ENCODE results near the gene ZNF844.
"Not testable (repeated sequence)": the region's sequence is repeated elsewhere in the genome, so short reads cannot be mapped to it uniquely, and the experiment has no call there.

ZNF844 gene

DNA sequence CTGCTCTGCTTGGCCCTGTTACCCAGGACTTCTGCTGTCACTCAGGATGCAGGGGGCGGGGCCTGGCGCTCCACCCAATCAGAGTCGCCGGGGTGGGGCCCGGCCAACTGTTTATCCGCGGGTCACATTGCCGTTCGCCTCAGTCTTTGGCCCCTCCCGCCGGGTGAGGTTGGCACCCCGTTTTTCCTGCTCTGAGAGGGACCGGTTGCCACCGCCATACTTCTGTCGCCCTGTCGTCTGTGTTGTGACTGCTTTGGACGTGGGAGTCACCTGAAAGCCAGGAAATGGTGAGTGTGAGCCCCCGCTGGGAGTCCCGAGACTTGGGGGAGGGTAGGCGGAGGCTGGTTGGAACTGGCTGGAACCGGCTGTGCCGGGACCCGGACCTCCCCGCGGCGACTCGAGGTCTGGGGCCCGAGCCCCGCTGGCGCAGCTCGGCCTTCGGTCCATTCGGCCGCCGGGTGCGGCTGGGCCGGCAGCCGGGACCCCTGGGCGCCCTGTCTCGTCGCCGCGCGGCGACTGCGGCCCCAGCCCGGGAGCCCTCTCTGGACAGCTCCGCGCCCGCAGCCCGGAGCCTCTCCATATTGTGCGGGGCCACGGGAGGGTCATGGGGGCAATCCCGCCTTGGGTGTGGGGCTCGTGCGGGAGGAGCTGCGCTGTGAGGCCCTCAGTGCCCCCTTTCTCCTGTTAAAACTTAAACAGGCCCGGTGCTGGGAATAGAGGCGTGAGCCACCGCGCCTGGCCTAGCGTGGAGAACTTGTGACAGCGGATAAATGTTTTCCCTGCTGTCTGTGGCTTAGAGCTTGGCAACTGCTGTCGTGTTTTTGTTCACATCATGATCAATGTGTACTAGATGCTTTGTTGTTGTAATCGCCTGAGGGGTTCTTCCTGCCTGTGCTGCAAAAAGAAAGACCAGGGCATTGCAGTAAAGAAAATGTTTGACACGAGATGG is at the start of gene ZNF844:
Gene ZNF844 (plus strand): TSS at position 142 of the 949 bp plus-strand sequence. CDS start 143 bp downstream, at position 285.
- DNase-seq (ENCODE audit: low read depth in 2 of 2), result peak; percentile 49 to 75

DNA sequence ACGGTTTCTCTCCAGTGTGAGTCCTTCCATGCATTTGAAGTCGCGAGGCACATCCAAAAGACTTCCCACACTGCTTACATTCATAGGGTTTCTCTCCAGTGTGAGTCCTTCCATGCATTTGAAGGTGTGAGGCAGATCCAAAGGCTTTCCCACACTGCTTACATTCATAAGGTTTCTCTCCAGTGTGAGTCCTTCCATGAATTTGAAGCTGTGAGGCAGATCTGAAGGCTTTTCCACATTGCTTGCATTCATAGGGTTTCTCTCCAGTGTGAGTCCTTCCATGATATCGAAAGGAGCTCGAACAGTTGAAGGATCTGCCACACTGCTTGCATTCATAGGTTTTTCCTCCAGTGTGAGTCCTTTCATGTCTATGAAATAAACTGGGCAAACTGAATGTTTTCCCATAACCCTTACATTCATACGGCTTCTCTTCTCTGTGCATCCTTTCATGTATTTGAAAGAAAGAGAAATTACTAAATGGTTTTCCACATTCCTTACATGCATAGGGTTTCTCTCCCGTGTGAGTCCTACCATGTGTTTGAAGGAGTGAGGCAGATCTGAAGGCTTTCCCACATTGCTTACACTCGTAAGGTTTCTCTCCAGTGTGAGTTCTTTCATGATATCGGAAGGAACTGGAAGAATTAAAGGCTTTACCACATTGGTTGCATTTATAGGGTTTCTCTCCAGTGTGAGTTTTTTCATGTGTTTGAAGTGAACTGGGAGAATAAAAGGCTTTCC is 49.3 kb upstream of the ZNF844 start:
- no peak for DNase-seq (ENCODE audit: low read depth in 2 of 2)

DNA sequence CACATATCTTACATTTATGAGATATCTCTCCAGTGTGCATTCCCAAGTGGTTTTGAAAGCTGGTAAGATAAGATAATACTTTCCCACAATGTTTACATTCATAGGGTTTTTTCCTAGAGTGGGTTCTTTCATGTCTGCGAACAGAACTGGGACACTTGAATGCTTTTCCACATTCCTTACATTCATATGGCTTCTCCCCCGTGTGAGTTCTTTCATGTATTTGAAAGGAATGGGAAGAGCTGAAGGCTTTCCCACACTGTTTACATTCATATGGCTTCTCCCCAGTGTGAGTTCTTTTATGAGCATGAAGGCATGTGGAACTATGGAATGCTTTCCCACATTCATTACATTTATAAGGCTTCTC is 48.8 kb upstream of the ZNF844 start:
- no peak for DNase-seq (ENCODE audit: low read depth in 2 of 2)

DNA sequence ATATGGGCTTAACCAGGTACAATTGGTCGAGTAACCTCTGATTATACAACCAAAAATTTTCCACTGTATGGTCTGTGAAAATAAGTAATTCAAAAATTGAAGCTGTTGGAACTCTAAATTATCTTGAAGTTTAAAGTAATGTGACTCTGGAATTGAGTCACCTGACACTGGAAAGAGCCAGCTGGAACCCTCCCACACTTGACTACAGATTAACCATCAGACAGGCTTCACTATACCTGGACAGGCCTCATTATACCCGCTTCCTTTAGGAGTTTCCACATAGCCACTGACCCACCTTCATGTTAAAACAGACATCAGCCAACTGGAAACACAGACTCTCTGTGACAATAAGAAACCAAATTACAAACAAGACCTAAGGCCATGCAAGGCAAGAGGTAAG is 30.3 kb upstream of the ZNF844 start:
- no peak for DNase-seq (ENCODE audit: low read depth in 2 of 2)

DNA sequence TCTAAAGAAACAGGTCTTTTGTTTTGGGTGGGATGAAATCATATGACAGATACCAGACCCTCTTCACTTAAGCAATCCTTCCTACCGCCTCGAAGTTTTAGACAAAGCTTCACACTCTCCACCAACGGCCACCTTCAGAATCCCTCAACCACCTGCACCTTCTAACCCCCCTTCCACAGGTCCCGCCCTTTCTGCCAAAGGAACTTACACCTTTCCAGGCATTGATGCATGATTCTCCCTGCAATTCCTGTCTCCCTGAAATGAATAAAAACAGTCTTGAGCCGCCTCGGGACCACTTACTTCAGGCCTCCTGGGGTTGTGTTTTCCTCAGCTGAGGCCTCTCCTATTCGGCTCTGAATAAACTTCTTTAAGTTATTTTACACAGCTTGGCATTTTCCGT is 29.9 kb upstream of the ZNF844 start:
- DNase-seq (ENCODE audit: low read depth in 2 of 2), result no peak

DNA sequence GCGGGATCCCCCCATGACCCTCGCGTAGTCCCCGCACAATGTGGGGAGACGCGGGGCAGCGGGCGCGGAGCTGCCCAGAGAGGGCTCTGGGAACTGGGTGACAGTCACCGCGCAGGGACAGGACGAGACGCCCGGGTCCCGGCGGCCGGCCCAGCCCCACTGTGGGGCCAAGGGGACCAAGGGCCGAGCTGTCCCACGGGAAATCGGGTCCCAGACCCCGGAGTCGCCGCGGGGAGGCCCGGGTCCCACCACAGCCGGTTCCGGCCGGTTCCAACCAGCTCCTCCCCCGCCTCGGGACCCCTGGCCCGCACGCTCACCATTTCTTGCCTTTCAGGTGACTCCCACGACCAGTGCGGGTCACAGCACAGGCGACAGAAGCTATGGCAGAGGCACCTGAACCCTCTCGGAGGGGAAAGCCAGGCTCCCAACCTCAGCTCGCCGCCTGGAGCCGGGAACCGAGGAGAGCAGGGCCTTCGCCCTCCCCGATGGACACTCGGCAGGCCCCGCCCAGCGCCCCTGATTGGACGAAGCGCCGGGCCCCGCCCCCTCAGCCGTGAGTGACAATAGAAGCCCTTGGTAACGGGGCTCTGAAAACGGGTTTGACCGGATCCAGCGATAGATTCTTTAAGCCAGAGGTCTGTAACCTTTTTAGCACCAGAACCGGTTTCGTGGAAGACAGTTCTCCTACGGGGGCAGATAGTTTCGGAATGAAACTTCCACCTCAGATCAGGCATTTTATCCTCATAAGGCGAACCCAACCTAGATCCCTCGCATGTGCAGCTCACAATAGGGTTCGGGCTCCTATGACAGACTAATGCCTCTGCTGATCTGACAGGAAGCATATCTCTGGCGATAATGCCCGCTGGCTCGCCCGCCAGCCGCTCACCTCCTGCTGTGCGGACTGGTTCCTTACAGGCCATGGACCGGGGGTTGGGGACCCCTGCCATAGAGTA is 29.0 kb upstream of the ZNF844 start, which contains the start of gene ZNF433:
Gene ZNF433 (minus strand): TSS at position 460 of the 953 bp plus-strand sequence. CDS start 140 bp downstream, at position 320.
- peak; percentile 42 to 76 for DNase-seq (ENCODE audit: low read depth in 2 of 2)

DNA sequence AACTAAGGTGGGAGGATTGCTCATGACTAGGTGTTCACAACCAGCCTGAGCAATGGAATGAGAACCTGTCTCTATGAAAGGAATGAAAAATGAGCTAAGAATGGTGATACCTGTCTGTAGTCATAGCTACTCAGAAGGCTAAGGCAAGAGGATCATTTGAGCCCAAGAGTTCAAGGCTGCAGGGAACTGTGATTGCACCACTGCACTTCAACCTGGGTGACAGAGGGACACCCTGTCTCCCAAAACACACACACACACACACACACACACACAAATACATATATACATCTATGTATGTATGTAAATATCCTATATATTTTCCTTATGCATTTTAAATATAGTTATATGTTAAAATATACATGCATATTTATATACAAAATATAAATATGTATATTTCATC is 21.6 kb upstream of the ZNF844 start:
- DNase-seq (ENCODE audit: low read depth in 2 of 2), result no peak

DNA sequence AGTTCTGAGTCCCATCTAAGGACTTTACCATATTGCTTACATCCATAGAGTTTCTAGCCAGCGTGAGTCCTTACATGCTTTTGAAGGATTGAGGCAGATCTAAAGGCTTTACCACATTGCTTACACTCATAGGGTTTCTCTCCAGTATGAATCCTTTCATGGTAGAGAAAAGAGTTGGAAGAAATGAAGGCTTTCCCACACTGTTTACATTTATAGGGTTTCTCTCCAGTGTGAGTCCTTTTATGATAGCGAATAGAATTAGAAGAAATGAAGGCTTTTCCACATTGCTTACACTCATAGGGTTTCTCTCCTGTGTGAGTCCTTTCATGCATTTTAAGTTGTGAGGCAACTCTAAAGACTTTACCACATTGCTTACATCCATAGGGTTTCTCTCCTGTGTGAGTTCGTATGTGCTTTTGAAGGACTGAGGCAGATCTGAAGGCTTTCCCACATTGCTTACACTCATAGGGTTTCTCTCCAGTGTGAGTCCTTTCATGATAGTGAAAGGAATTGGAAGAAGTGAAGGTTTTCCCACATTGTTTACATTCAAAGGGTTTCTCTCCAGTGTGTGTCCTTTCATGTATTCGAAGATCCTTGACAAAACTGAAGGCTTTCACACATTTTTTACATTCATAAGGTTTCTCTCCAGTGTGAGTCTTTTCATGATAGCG is 20.6 kb upstream of the ZNF844 start:
- no peak for DNase-seq (ENCODE audit: low read depth in 2 of 2)

DNA sequence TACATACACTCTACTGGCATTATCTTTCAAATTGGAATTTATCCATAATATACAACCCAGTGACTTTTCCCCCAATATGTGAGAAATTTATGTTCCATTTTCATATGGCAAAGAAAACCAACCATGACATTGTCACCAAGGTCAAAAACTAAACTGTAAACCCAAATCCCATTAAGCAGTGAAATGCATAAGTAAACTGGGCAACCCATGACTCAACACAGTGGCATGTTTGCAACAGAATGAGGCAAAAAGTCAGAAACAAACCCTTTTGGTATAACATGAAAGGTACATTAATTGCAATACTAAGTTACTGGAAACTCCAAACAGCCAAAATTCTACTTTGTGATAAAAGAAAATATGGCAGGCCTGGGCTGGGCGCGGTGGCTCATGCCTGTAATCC is 16.7 kb upstream of the ZNF844 start:
- DNase-seq (ENCODE audit: low read depth in 2 of 2), result no peak

DNA sequence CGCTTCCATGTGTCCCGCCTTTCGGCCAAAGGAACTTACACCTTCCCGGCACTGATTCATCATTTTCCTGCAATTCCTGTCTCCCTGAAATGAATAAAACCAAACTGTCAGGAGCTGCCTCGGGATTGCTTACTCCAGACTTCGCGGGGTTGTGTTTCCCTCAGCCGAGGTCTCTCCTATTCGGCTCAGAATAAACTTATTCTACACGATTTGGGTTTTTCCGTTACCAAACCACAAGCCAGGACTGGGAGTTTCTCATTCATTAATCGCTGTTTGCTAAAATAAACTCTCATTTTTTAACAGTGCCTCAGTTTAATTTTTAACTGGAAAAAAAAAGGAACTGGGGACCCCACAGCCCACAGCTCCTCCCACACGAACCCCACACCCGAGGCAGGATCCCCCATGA is 12.4 kb upstream of the ZNF844 start:
- no peak for DNase-seq (ENCODE audit: low read depth in 2 of 2)

DNA sequence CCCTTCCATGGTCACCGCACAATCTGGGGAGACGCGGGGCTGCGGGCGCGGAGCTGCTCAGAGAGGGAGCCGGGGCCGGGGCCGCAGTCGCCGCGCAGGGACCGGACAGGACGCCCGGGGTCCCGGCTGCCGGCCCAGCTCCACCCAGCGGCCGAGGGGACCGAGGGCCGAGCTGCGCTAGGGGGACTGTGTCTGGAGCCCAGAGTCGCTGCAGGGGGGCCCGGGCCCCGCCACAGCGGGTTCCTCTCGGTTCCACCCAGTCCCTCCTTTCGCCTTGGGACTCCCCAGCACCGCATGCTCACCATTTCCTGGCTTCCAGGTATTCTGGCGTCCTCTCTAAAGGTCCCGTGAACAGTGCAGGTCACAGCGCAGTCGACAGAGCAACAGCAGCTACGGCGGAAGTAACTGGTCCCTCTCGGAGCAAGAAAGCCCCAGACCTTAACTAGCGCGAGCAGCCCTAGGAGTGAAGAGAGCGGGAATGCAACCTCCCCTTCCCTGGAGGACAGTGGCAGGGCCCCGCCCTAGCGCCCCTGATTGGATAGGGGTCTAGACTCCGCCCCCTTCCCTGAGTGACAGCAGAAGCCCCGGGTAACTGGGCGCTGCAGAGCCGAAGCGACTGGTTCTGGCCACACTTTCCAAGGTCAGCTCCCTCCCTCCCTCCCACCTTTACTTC is 11.9 kb upstream of the ZNF844 start, which contains the start of gene ZNF878:
Gene ZNF878 (minus strand): TSS at position 465 of the 673 bp plus-strand sequence. CDS start 160 bp downstream, at position 305.
- DNase-seq (ENCODE audit: low read depth in 2 of 2), result peak; percentile 11 to 62

DNA sequence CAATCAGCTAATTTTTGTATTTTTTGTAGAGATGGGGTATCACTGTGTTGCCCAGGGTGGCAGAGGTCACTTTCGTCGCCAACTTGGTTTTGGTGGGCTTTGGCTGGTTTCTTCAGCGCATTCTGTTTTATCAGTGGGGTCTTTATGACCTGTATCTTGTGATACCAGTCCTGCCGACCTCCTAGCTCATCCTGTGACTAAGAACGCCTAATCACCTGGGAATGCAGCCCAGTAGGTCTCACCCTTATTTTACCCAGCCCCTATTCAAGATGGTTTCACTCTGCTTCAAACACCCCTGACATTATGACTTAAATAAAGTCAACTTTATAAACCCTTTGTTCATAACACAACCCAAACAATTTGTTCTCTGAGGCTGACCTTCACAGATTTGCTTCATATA is 8.7 kb upstream of the ZNF844 start:
- DNase-seq (ENCODE audit: low read depth in 2 of 2), result no peak

DNA sequence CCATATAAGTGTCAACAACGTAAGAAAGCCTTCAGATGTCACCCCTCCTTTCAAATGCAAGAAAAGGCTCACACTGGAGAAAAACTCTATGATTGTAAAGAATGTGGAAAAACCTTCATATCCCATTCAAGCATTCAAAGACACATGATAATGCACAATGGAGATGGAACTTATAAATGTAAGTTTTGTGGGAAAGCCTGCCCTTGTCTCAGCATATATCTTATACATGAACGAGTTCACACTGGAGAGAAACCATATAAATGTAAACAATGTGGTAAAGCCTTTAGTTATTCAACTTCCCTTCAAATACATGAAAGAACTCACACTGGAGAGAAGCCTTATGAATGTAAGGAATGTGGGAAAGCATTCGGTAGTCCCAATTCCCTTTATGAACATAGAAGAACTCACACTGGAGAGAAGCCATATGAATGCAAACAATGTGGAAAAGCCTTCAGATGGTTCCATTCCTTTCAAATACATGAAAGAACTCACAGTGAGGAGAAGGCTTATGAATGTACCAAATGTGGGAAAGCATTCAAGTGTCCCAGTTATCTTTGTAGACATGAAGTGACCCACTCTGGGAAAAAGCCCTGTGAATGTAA is 11.1 kb downstream of the ZNF844 start:
- no peak for DNase-seq (ENCODE audit: low read depth in 2 of 2)

DNA sequence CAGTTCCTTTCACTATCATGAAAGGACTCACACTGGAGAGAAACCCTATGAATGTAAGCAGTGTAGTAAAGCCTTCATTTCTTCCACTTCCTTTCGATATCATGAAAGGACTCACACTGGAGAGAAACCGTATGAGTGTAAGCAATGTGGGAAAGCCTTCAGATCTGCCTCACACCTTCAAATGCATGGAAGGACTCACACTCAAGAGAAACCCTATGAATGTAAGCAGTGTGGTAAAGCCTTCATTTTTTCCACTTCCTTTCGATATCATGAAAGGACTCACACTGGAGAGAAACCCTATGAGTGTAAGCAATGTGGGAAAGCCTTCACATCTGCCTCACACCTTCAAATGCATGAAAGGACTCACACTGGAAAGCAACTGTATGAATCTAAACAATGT is 11.8 kb downstream of the ZNF844 start:
- DNase-seq (ENCODE audit: low read depth in 2 of 2), result not testable (repeated sequence)

DNA sequence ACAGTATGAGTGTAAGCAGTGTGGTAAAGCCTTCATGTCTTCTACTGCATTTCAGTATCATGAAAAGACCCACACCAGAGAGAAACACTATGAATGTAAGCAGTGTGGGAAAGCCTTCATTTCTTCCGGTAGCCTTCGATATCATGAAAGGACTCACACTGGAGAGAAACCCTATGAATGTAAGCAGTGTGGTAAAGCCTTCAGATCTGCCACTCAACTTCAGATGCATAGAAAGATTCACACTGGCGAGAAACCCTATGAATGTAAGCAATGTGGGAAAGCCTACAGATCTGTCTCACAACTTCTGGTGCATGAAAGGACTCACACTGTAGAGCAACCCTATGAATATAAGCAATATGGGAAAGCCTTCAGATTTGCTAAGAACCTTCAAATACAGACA is 12.8 kb downstream of the ZNF844 start:
- DNase-seq (ENCODE audit: low read depth in 2 of 2), result no peak

DNA sequence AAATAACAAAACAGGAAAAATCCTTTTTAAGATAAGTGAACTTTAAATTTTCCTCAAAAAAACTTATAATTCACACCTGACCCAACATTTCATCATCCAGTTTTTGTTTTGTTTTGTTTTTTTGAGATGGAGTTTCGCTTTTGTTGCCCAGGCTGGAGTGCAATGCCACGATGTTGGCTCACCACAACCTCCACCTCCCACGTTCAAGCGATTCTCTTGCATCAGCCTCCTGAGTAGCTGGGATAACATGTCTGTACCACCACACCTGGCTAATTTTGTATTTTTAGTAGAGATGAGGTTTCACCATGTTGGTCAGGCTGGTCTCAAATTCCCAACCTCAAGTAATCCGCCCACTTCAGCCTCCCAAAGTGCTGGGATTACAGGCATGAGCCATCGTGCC is 18.8 kb downstream of the ZNF844 start:
- not testable (repeated sequence) for DNase-seq (ENCODE audit: low read depth in 2 of 2)

DNA sequence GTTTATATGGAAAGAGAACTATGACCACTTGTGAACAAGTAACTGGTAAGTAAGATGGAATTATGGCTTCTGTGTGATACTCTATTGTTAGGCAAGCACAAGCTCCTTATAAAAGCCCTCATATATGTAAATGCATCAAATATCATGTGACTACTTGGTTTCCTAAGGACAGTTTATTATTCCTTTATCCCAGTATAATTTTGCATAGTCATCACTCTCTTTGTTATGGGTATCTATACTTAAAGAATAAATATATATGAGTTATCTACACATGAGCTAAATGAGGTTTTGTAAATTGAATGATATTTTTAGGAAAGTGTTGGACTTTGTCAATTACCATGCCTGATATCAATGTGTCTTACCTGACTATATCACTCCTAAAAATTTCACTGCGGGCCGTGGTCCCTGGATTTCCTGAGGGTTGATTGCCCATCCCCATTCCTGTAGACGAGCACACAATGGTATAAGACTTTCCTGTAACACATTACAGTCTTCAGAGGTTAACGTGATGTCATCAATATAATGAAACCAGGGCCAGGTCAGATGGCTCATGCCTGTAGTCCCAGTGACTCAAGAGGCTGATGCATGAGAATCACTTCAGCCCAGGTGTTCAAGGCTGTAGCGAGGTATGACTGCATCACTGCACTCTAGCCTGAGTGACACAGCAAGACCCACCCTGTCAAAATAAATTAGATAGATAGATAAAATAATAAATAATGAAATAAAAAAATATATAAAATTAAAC is 20.7 kb downstream of the ZNF844 start:
- no peak for DNase-seq (ENCODE audit: low read depth in 2 of 2)

DNA sequence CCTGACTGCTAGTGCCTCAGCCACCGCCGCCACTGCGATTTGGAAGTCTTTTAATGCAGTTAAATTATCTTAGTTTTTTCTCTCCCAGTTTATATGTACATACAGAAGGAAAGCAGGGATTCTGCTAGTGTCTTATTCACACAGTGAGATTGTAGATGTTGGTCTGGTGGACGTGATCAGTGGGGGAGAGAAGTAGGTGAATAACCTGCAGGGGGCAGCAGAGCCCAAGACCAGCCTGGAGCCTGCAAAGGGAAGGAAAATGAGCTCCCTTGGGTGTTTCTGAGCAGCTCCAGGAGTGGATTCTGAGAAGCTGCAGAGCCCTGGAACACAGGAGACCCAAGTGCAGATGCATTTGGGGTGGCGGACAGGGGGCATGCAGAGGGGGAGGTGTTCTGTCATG is 26.3 kb downstream of the ZNF844 start:
- DNase-seq (ENCODE audit: low read depth in 2 of 2), result peak; percentile 46 to 63
